ENCODE results near the gene ITGA1. TPM values are rescaled to one million over a fixed set of nuclear protein-coding genes. Genes with fewer than 3 reads are reported as not detected.

The ITGA1 gene
- total RNA-seq, 4 donors from 2014 or later, result 21.2 to 49.5 (median 43.1) TPM

DNA sequence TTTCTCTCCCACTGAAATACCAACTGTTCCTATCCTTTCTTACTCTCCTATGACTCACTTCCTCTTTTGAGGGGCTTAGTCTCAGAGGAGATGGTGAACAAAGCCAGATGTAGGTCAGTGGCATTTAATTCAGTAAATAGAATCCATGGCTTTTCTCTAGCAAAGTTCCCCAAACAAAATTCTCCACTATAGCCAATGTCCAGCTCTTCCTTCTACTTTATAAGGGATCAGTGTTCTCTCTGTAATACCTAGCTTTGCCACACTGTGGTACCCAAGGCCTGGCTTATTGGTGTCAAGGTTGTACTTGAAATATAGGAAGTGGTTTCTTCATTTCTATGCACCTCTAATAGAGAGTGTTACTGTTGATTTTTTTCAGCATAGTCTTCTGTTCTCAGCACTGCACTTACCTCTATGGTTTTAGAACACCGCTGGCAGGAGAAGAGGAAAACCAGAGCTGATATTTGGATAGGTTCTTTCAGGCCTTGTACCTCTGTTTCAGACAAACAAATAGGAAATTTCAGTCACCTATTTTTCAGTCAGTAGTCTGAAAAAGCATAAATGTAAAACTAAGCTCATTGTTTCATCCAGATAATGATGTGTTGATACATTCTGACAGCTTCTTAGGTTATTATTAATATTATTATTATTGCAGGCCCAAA lies 160.8 kb downstream of the ITGA1 start:
- Histone ChIP-seq H3K27me3 (no peaks in the 10 kb centered on the region), H3K27ac (peak overlapping the region in 1 of 4 donors; percentile 32), H3K4me3 (no peak overlapping the region), H3K36me3 (peaks cover 0 to 21% (median 0%) of the 10 kb centered on the region in 3 donors), H3K4me1 (peaks cover 0 to 4% (median 0%) of the 10 kb centered on the region in 4 donors), H3K9me3 (no peaks in the 10 kb centered on the region)
- no peak for TF ChIP-seq POLR2A (IDR thresholded peaks at IDR 0.05)
- TF ChIP-seq, protein P1, sequence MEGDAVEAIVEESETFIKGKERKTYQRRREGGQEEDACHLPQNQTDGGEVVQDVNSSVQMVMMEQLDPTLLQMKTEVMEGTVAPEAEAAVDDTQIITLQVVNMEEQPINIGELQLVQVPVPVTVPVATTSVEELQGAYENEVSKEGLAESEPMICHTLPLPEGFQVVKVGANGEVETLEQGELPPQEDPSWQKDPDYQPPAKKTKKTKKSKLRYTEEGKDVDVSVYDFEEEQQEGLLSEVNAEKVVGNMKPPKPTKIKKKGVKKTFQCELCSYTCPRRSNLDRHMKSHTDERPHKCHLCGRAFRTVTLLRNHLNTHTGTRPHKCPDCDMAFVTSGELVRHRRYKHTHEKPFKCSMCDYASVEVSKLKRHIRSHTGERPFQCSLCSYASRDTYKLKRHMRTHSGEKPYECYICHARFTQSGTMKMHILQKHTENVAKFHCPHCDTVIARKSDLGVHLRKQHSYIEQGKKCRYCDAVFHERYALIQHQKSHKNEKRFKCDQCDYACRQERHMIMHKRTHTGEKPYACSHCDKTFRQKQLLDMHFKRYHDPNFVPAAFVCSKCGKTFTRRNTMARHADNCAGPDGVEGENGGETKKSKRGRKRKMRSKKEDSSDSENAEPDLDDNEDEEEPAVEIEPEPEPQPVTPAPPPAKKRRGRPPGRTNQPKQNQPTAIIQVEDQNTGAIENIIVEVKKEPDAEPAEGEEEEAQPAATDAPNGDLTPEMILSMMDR (IDR thresholded peaks at IDR 0.05), result peak; percentile 24 to 97 (median 80)
- DNase-seq, result peak in 2 of 3 donors; percentile 34 to 85

GRCh38 chr5:52950686-52951085 lies 163.0 kb downstream of the ITGA1 start:
- Histone ChIP-seq H3K27ac (no peak overlapping the region), H3K27me3 (no peaks in the 10 kb centered on the region), H3K4me1 (peaks cover 0 to 4% (median 0%) of the 10 kb centered on the region in 4 donors), H3K9me3 (no peaks in the 10 kb centered on the region), H3K36me3 (peaks cover 0 to 22% (median 0%) of the 10 kb centered on the region in 3 donors), H3K4me3 (no peak overlapping the region)
- no peak for TF ChIP-seq POLR2A (IDR thresholded peaks at IDR 0.05)
- TF ChIP-seq, protein P1 (IDR thresholded peaks at IDR 0.05), result no peak
- DNase-seq, result no peak

DNA sequence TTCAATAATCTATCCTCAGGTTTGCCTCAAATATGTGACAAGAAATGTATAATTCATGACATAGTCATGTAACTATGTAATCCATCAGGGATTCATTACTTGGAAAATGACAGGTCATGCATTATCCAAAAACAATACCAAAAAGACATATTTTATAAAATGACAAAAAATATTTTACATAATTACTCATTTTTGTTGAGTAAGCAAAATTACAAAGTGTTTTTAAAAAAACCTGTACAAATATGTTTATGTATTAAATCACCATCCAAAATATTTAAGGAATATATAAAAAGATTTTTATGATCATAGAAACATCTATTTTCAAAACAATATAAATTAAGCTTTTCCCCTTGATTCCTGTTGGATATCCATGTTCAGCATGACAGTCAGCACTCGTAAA lies 164.8 kb downstream of the ITGA1 start:
- Histone ChIP-seq H3K9me3 (no peaks in the 10 kb centered on the region), H3K4me3 (no peak overlapping the region), H3K36me3 (peaks cover 0 to 22% (median 0%) of the 10 kb centered on the region in 3 donors), H3K27me3 (no peaks in the 10 kb centered on the region), H3K27ac (no peak overlapping the region), H3K4me1 (peaks cover 0 to 4% (median 0%) of the 10 kb centered on the region in 4 donors)
- DNase-seq, result no peak
- TF ChIP-seq POLR2A (IDR thresholded peaks at IDR 0.05), result no peak
- TF ChIP-seq, protein P1 (IDR thresholded peaks at IDR 0.05), result no peak

DNA sequence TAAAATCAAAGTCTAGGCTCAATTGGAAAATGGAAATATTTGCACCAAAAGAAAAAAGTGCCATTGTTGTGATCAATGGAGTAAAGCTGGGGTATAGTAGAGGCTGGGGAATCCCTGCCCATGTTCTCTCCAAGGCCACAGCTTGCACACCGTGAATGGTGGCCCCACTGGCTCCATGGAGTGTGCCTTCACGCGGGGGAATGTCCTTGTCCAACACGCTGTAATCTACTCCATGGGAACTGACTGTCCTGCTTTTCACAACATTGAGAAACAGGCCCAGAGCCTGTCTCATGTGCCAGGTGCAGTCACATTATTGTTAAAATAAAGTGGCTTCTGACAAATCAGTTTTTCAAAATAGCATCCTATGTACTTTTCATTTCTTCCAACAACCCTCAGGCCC lies 168.3 kb downstream of the ITGA1 start:
- no peak overlapping the region for H3K4me3 ChIP-seq
- H3K36me3 ChIP-seq, result peaks cover 0 to 22% (median 0%) of the 10 kb centered on the region in 3 donors
- TF ChIP-seq POLR2A (IDR thresholded peaks at IDR 0.05), result no peak
- TF ChIP-seq, protein P1 (IDR thresholded peaks at IDR 0.05), result no peak
- no peaks in the 10 kb centered on the region for H3K9me3 ChIP-seq
- H3K4me1 ChIP-seq, result peaks cover 0 to 3% (median 0%) of the 10 kb centered on the region in 4 donors
- no peaks in the 10 kb centered on the region for H3K27me3 ChIP-seq
- no peak overlapping the region for H3K27ac ChIP-seq
- no peak for DNase-seq

DNA sequence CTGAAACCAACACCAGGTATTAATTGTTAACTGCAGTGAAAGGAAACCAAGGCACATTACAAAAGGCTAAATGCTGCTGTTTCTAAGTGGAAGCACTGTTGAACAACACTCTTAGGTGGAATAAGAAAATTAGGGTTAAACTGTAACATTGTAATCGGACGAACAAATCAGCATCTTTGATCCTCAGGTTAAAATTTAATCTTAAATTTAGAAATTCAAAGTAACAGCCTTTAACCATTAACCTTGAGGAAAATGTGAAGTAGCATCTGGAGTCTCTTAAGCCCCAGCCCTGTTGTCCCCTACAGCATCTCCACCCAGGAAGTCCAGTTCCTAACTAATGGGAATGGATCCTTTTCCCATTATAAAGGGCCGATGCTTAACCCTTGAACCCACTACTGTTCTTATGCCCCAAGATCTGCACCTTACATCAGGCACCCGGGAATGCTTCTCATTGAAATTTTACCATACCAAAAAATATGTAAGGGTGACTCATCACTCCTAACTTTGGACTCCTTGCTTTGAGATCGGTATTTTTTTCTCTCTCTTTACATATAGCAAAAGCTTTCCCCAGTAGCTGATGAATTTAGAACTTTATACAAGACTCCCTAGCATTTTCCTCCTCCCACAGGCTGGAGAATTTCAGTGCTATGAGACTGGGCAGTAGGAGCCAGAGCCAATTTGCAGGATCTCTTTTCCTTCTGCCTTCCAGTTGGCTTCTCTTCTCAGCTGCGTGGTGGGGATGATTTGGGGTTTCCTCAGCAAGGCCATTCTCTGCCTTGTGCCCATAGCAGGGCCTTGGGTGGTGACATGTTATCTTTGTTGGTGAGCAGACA lies 169.4 kb downstream of the ITGA1 start:
- DNase-seq, result no peak
- H3K4me3 ChIP-seq, result no peak overlapping the region
- H3K9me3 ChIP-seq, result no peaks in the 10 kb centered on the region
- H3K27me3 ChIP-seq, result no peaks in the 10 kb centered on the region
- no peak overlapping the region for H3K27ac ChIP-seq
- peaks cover 0 to 22% (median 0%) of the 10 kb centered on the region in 3 donors for H3K36me3 ChIP-seq
- H3K4me1 ChIP-seq, result peaks cover 0 to 3% (median 0%) of the 10 kb centered on the region in 4 donors
- TF ChIP-seq POLR2A (IDR thresholded peaks at IDR 0.05), result no peak
- TF ChIP-seq, protein P1 (IDR thresholded peaks at IDR 0.05), result no peak
